ENCODE data around the gene SLC3A2.
"Not testable (repeated sequence)": the region's sequence is repeated elsewhere in the genome, so short reads cannot be mapped to it uniquely, and the experiment has no call there.

Gene SLC3A2

DNA sequence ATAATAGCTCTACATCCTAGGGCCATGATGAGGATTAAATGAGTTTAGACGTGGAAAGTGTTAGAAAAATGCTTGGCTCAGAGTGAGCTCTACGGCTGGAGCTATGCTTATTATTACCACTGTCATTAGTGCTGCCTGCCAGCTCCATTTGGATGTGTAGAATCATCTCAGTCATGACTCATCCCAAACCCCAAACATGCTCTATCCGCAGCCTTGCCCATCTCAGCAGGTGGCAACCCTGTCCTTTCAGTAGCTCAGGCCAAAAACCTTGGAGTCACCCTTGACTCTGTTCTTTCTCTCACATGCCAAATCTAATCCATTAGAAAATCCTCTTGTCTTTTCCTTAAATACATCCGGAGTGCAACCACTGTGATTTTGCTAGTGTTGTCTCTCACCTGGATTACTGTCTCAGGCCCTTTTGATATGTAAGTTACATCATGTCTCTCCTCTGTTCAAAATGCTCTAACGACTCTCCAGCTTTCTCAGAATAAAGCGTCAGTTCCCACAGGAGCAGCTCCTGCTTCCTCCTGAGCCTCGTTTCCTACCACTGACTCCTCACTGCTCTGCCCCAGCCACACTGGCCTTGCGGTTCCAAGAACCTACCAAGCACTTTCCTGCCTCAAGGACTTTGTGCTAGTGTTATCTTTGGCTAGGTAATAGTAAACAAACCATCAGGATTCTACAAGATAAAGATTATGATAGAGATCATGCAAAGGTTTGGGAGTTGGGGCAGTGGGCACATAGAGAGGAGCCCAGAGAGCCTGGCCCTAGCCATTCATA is 51.0 kb downstream of the SLC3A2 start:
- H3K4me3 Mint-ChIP-seq = no peak overlapping the region
- no peak overlapping the region for H3K27ac Mint-ChIP-seq
- peaks cover 55 to 62% of the 10 kb centered on the region in 2 donors for H3K27me3 Mint-ChIP-seq
- no peaks in the 10 kb centered on the region for H3K9me3 Mint-ChIP-seq
- no peaks in the 10 kb centered on the region for H3K36me3 Mint-ChIP-seq
- H3K4me1 Mint-ChIP-seq = peaks cover 0 to 1% of the 10 kb centered on the region in 2 donors
- DNase-seq = no peak
- ATAC-seq (replicated peaks) = no peak

- no peak for DNase-seq
- Mint-ChIP-seq H3K4me3 (no peak overlapping the region), H3K27me3 (peaks cover 53 to 61% of the 10 kb centered on the region in 2 donors), H3K4me1 (no peaks in the 10 kb centered on the region), H3K9me3 (peaks cover 7 to 9% of the 10 kb centered on the region in 2 donors), H3K27ac (no peak overlapping the region), H3K36me3 (peaks cover 1 to 5% of the 10 kb centered on the region in 2 donors)
- ATAC-seq (replicated peaks) = no peak
Observed at GRCh38 chr11:62933285-62933684, 52.6 kb downstream of the SLC3A2 start.

DNA sequence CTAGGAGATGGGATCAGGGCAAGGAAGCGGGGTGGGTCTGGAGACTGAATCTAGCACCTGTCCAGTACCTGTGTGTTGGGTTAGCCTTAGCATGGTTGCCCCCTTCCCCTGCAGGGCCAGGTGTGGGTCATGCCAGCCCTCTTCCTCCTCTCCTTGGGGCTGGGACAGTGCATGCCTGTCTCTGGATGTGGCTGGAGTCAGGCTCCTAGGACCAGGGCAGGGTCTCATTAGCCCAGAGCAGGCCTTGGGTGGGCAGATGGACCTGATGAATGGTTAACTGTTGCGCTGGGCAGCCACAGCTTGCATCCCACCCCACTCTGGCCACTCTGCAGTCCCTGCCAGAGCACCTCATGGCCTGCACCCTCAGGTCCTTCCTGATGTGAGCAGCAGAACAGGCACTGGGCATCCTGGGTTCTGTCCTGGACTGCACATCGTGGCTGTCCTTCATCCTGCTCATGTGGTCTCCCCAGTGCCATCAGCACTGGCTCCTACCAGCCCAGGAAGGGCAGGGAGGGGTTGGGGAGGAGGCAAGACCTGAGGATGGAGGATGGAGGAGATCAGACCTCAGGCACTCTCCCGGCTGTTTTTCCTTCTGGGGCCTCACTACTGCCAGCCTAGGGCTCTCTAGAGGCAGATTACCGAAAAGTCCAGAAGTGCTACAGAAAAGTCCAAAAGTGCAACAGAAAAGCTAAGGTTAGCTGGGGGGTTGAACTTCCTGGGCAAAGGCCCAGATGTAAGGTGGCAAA is 53.2 kb downstream of the SLC3A2 start:
- no peak for ATAC-seq (replicated peaks)
- Mint-ChIP-seq H3K27me3 (peaks cover 47 to 54% of the 10 kb centered on the region in 2 donors), H3K9me3 (peaks cover 7 to 9% of the 10 kb centered on the region in 2 donors), H3K4me3 (no peak overlapping the region), H3K4me1 (no peaks in the 10 kb centered on the region), H3K27ac (no peak overlapping the region), H3K36me3 (peaks cover 1 to 5% of the 10 kb centered on the region in 2 donors)
- DNase-seq = no peak

DNA sequence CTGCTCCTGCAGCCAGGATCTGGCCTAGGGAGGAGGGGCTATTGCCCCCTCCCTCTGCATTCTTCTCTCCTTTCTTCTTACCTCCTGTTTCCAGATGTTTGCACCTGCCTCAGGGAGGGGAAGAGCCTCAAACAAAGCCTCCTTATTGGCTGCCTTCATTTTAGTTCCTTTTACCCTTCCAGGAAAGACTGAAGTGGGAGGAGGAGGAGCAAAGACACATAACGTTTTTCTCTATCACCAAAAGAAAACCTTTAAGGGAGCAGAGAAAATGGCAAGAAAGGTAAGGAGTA is 53.7 kb downstream of the SLC3A2 start:
- no peak for ATAC-seq (replicated peaks)
- Mint-ChIP-seq H3K9me3 (peaks cover 7 to 9% of the 10 kb centered on the region in 2 donors), H3K27ac (no peak overlapping the region), H3K36me3 (peaks cover 1 to 5% of the 10 kb centered on the region in 2 donors), H3K4me3 (no peak overlapping the region), H3K27me3 (peaks cover 48 to 51% of the 10 kb centered on the region in 2 donors), H3K4me1 (no peaks in the 10 kb centered on the region)
- DNase-seq = no peak

GRCh38 chr11:62937528-62937927 is 56.8 kb downstream of the SLC3A2 start:
- H3K4me3 Mint-ChIP-seq; H3K36me3 Mint-ChIP-seq; ATAC-seq (replicated peaks); DNase-seq; H3K27ac Mint-ChIP-seq; H3K4me1 Mint-ChIP-seq; H3K9me3 Mint-ChIP-seq: not testable (repeated sequence)
- H3K27me3 Mint-ChIP-seq = peaks cover 23% of the 10 kb centered on the region in 2 donors
